ENCODE data around the gene SHOC2. TPM values are rescaled to one million over a fixed set of nuclear protein-coding genes. Genes with fewer than 3 reads are reported as not detected.

The SHOC2 gene
- total and polyA plus RNA-seq, 2 of the 13 experiments (the other 11 are each of a cell fraction or from before 2014, with no cell fraction given) = 8.6 to 25.5 TPM

GRCh38 chr10:110872145-110872983 is 47.0 kb upstream of the SHOC2 start (continued):
- TF ChIP-seq ZNF691 (CRISPR knock-in tag; IDR thresholded peaks at IDR 0.05; ENCODE audit: borderline replicate concordance, low read depth) (no peak; the same call in 1 of the 2 replicates), ZNF281 (CRISPR knock-in tag; IDR thresholded peaks at IDR 0.05; ENCODE audit: borderline replicate concordance) (no peak; the same call in 1 of the 2 replicates), ZFP82 (CRISPR knock-in tag; IDR thresholded peaks at IDR 0.05; ENCODE audit: borderline replicate concordance) (0 out of 2 replicates have a peak, but pooled peaks have one; percentile 36), ZNF589 (CRISPR knock-in tag; conservative IDR thresholded peaks at IDR 0.05) (no peak), KLF9 (CRISPR knock-in tag; IDR thresholded peaks at IDR 0.05; ENCODE audit: low read depth) (no peak), ELF3 (CRISPR knock-in tag; IDR thresholded peaks at IDR 0.05) (peak; percentile 21; the same call in 1 of the 2 replicates), NCOA1 (CRISPR knock-in tag; IDR thresholded peaks at IDR 0.05) (no peak), CC2D1A (CRISPR knock-in tag; IDR thresholded peaks at IDR 0.05) (no peak), ZNF12 (CRISPR knock-in tag; IDR thresholded peaks at IDR 0.05) (0 out of 2 replicates have a peak, but pooled peaks have one; percentile 6), ZNF282 (IDR thresholded peaks at IDR 0.05; ENCODE audit: partially characterized antibody) (no peak), ZNF777 (CRISPR knock-in tag; IDR thresholded peaks at IDR 0.05) (0 out of 2 replicates have a peak, but pooled peaks have one; percentile 44), SKIL (CRISPR knock-in tag; IDR thresholded peaks at IDR 0.05; ENCODE audit: borderline replicate concordance) (0 out of 2 replicates have a peak, but pooled peaks have one; percentile 15), ZNF446 (CRISPR knock-in tag; IDR thresholded peaks at IDR 0.05) (0 out of 2 replicates have a peak, but pooled peaks have one; percentile 52), TBX3 (IDR thresholded peaks at IDR 0.05; ENCODE audit: borderline replicate concordance) (no peak), CREB1 (IDR thresholded peaks at IDR 0.05) (no peak), CREB1 (CRISPR knock-in tag; IDR thresholded peaks at IDR 0.05) (peak; percentile 54; the same call in 1 of the 2 replicates), HMG20B (CRISPR knock-in tag; conservative IDR thresholded peaks at IDR 0.05) (0 out of 2 replicates have a peak, but pooled peaks have one; percentile 12), ONECUT2 (CRISPR knock-in tag; IDR thresholded peaks at IDR 0.05) (no peak), DDIT3 (CRISPR knock-in tag; IDR thresholded peaks at IDR 0.05) (no peak), ZNF510 (CRISPR knock-in tag; IDR thresholded peaks at IDR 0.05; ENCODE audit: low read depth) (no peak), RCOR2 (CRISPR knock-in tag; IDR thresholded peaks at IDR 0.05) (no peak), ATF7 (IDR thresholded peaks at IDR 0.05) (no peak), ATF7 (CRISPR knock-in tag; IDR thresholded peaks at IDR 0.05) (no peak), POLR2AphosphoS5 (IDR thresholded peaks at IDR 0.05; ENCODE audit: low read depth, low read length) (peak; percentile 50; the same call in 1 of the 2 replicates), RBM39 (IDR thresholded peaks at IDR 0.05; ENCODE audit: low read depth, low read length, poor library complexity, severe bottlenecking) (peak; percentile 74)
